ENCODE data around the gene GPRC5D.

GPRC5D gene

DNA sequence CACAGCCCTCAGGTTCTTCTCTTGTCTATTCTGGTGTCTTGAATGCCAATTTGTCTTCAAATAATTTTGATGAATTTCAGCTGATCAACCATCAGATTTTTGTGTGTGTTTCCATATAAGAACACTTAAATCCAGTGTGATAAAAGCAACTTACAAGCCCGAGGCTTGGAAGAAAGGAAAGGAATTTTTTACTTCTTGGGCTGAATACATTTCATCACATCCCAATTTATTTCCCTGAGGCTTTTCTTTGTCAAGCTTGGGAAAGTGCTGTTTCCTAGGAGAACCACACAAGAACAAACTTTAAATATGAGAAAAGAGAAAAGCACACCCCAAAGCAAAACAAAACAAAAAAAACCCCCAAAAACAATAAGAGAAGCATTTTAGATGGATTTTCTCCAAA is 26.6 kb downstream of the GPRC5D start:
- Histone ChIP-seq H3K4me1 (ENCODE audit: low read depth, poor library complexity, severe bottlenecking) (no peaks in the 10 kb centered on the region), H3K4me2 (no peak overlapping the region), H3K79me2 (ENCODE audit: insufficient read depth, low read depth) (no peaks in the 10 kb centered on the region), H3K27ac (no peak overlapping the region), H3K9ac (no peak overlapping the region), H2AFZ (ENCODE audit: low read depth) (no peak overlapping the region), H3K27me3 (ENCODE audit: insufficient read depth, low read depth) (no peaks in the 10 kb centered on the region), H3K4me3 (IDR thresholded peaks at IDR 0.05; ENCODE audit: insufficient read depth, low read depth, low read length) (no peak overlapping the region), H4K20me1 (ENCODE audit: insufficient read depth) (no peaks in the 10 kb centered on the region), H3K36me3 (ENCODE audit: insufficient read depth) (no peaks in the 10 kb centered on the region)
- TF ChIP-seq, protein P1, sequence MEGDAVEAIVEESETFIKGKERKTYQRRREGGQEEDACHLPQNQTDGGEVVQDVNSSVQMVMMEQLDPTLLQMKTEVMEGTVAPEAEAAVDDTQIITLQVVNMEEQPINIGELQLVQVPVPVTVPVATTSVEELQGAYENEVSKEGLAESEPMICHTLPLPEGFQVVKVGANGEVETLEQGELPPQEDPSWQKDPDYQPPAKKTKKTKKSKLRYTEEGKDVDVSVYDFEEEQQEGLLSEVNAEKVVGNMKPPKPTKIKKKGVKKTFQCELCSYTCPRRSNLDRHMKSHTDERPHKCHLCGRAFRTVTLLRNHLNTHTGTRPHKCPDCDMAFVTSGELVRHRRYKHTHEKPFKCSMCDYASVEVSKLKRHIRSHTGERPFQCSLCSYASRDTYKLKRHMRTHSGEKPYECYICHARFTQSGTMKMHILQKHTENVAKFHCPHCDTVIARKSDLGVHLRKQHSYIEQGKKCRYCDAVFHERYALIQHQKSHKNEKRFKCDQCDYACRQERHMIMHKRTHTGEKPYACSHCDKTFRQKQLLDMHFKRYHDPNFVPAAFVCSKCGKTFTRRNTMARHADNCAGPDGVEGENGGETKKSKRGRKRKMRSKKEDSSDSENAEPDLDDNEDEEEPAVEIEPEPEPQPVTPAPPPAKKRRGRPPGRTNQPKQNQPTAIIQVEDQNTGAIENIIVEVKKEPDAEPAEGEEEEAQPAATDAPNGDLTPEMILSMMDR (conservative IDR thresholded peaks at IDR 0.05; ENCODE audit: low read depth, low read length): no peak

GRCh38 chr12:12924169-12924568 is 27.8 kb downstream of the GPRC5D start:
- H2AFZ ChIP-seq (ENCODE audit: low read depth): no peak overlapping the region
- no peaks in the 10 kb centered on the region for H3K36me3 ChIP-seq (ENCODE audit: insufficient read depth)
- no peak overlapping the region for H3K9ac ChIP-seq
- H3K79me2 ChIP-seq (ENCODE audit: insufficient read depth, low read depth): no peaks in the 10 kb centered on the region
- no peak overlapping the region for H3K4me3 ChIP-seq (IDR thresholded peaks at IDR 0.05; ENCODE audit: insufficient read depth, low read depth, low read length)
- no peaks in the 10 kb centered on the region for H4K20me1 ChIP-seq (ENCODE audit: insufficient read depth)
- H3K27ac ChIP-seq: no peak overlapping the region
- no peaks in the 10 kb centered on the region for H3K27me3 ChIP-seq (ENCODE audit: insufficient read depth, low read depth)
- H3K4me1 ChIP-seq (ENCODE audit: low read depth, poor library complexity, severe bottlenecking): no peaks in the 10 kb centered on the region
- TF ChIP-seq, protein P1 (conservative IDR thresholded peaks at IDR 0.05; ENCODE audit: low read depth, low read length): no peak
- no peak overlapping the region for H3K4me2 ChIP-seq

DNA sequence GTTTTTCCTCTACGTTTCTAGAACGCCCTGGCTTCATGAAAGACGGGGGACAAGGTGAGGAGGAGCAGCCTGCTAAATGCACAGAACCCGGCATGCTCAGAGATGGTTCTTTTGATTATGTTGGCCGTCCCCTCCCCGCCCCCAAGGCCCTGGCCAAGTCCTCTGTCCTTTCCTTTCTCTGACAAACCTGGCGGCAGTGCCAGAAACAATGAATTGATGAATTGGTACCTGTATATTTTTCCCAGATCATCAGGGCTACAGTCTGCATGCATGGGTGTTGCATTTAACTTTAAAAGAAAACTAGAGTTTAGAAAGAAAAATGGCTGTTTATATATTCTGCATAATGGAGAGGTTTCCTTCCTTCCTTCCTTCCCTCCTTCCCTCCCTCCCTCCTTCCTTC is 29.0 kb downstream of the GPRC5D start:
- Histone ChIP-seq H3K9ac (no peak overlapping the region), H2AFZ (ENCODE audit: low read depth) (no peak overlapping the region), H3K4me3 (IDR thresholded peaks at IDR 0.05; ENCODE audit: insufficient read depth, low read depth, low read length) (no peak overlapping the region), H3K79me2 (ENCODE audit: insufficient read depth, low read depth) (no peaks in the 10 kb centered on the region), H3K4me2 (no peak overlapping the region), H4K20me1 (ENCODE audit: insufficient read depth) (no peaks in the 10 kb centered on the region), H3K27me3 (ENCODE audit: insufficient read depth, low read depth) (no peaks in the 10 kb centered on the region), H3K36me3 (ENCODE audit: insufficient read depth) (no peaks in the 10 kb centered on the region), H3K27ac (no peak overlapping the region), H3K4me1 (ENCODE audit: low read depth, poor library complexity, severe bottlenecking) (no peaks in the 10 kb centered on the region)
- TF ChIP-seq, protein P1 (conservative IDR thresholded peaks at IDR 0.05; ENCODE audit: low read depth, low read length): no peak

DNA sequence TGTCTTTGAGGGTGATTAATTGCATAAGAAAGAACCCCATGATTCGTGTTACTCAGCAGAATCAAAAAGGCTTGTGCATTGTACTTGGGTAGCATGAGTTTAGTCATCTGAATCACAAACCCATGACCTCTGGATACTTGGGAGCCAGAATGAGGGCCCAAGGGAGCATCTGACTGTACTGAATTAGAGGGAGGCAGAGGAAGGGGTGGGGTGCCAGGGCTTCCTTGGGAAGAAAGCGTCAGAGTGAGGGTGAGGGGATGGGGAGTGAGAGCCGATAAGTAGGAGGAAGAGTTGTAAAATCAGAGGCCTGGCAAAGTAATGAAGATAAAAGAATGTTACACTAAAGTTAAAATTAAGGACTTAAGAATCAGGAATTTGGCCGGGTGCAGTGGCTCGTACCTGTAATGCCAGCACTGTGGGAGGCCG is 29.8 kb downstream of the GPRC5D start:
- H3K79me2 ChIP-seq (ENCODE audit: insufficient read depth, low read depth): no peaks in the 10 kb centered on the region
- H4K20me1 ChIP-seq (ENCODE audit: insufficient read depth): no peaks in the 10 kb centered on the region
- H3K27me3 ChIP-seq (ENCODE audit: insufficient read depth, low read depth): no peaks in the 10 kb centered on the region
- TF ChIP-seq, protein P1 (conservative IDR thresholded peaks at IDR 0.05; ENCODE audit: low read depth, low read length): no peak
- H3K9ac ChIP-seq: no peak overlapping the region
- no peak overlapping the region for H3K4me3 ChIP-seq (IDR thresholded peaks at IDR 0.05; ENCODE audit: insufficient read depth, low read depth, low read length)
- no peaks in the 10 kb centered on the region for H3K4me1 ChIP-seq (ENCODE audit: low read depth, poor library complexity, severe bottlenecking)
- H3K27ac ChIP-seq: no peak overlapping the region
- H2AFZ ChIP-seq (ENCODE audit: low read depth): no peak overlapping the region
- no peak overlapping the region for H3K4me2 ChIP-seq
- no peaks in the 10 kb centered on the region for H3K36me3 ChIP-seq (ENCODE audit: insufficient read depth)

Data from KMS-11 (cell line).